ENCODE results near the gene SNX15.

DNA sequence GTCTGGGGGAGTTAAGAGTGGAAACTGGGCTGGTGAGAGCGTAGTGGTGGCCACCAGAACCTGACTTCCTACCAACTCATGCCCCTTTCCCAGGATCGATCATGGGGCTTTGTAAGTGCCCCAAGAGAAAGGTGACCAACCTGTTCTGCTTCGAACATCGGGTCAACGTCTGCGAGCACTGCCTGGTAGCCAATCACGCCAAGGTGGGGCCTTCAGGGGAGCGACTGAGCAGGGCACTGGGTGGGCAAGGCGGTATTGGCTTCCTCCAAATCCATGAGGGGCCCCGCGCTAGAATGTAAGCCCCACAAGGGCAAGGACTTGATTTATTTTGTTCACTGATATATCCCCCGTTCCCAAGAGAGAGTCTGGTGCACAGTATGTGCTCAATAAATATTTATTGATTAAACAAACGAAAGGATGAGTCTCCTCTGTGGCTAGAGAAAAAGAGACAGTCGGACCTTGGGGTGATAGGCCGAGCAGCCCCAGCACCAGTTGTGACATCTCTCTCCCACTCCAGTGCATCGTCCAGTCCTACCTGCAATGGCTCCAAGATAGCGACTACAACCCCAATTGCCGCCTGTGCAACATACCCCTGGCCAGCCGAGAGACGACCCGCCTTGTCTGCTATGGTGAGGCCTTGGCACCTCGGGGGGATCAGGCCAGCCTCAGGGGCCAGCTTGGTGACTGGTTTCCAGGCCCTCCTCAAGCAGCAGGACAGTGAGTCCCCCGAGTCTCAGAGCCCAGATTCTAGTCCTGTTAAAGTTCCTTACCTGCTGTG lies 57.5 kb downstream of the SNX15 start:
- no peak for TF ChIP-seq ZNF274 (IDR thresholded peaks at IDR 0.05; ENCODE audit: low read depth, low read length)
- no peak for TF ChIP-seq YY1 (IDR thresholded peaks at IDR 0.05; ENCODE audit: insufficient read depth, insufficient read length)
- no peak for TF ChIP-seq SUZ12 (IDR thresholded peaks at IDR 0.05; ENCODE audit: extremely low read depth, insufficient read depth, insufficient read length)
